Measurements from ENCODE around the gene DYRK2.

Gene DYRK2

GRCh38 chr12:67646775-67647174 lies 1.8 kb upstream of the DYRK2 start:
- no peak for DNase-seq

- DNase-seq, result no peak
Observed at GRCh38 chr12:67647181-67647798, 1.3 kb upstream of the DYRK2 start.

GRCh38 chr12:67647799-67648520 lies 585 bp upstream of the DYRK2 start:
- peak; percentile 82 for DNase-seq

GRCh38 chr12:67649261-67649569 lies 670 bp downstream of the DYRK2 start:
- no peak for DNase-seq

- peak; percentile 46 for DNase-seq
Observed at GRCh38 chr12:67649570-67650387, 1.2 kb downstream of the DYRK2 start.

GRCh38 chr12:67650388-67651131 lies 2.0 kb downstream of the DYRK2 start:
- no peak for DNase-seq

- DNase-seq, result peak; percentile 49
Observed at GRCh38 chr12:67651132-67651695, 2.7 kb downstream of the DYRK2 start.

- DNase-seq, result no peak
Observed at GRCh38 chr12:67655829-67656228, 7.3 kb downstream of the DYRK2 start.

- DNase-seq, result no peak
Observed at GRCh38 chr12:67656251-67656650, 7.7 kb downstream of the DYRK2 start.

- no peak for DNase-seq
Observed at GRCh38 chr12:67658486-67658885, 9.9 kb downstream of the DYRK2 start.

- DNase-seq, result no peak
Observed at GRCh38 chr12:67659292-67659691, 10.7 kb downstream of the DYRK2 start.

GRCh38 chr12:67661311-67662021 lies 12.9 kb downstream of the DYRK2 start:
- peak; percentile 67 for DNase-seq

GRCh38 chr12:67662910-67663538 lies 14.5 kb downstream of the DYRK2 start:
- no peak for DNase-seq

- no peak for DNase-seq
Observed at GRCh38 chr12:67664171-67664570, 15.6 kb downstream of the DYRK2 start.

- DNase-seq, result no peak
Observed at GRCh38 chr12:67665679-67666078, 17.1 kb downstream of the DYRK2 start.

- DNase-seq, result no peak
Observed at GRCh38 chr12:67666605-67667004, 18.1 kb downstream of the DYRK2 start.

GRCh38 chr12:67667276-67668073 lies 18.9 kb downstream of the DYRK2 start:
- DNase-seq, result no peak

GRCh38 chr12:67669217-67669933 lies 20.8 kb downstream of the DYRK2 start:
- no peak for DNase-seq

- peak; percentile 48 for DNase-seq
Observed at GRCh38 chr12:67669934-67670631, 21.5 kb downstream of the DYRK2 start.

- DNase-seq, result no peak
Observed at GRCh38 chr12:67671419-67671818, 22.9 kb downstream of the DYRK2 start.

All from hematopoietic multipotent progenitor cell treated with erythropoietin and hydrocortisone succinate and interleukin-3 and kit ligand, for 6 days (in vitro differentiated cells).